NCI-H2171 (cell line): ENCODE measurements around the gene POLG2.
"Not testable (repeated sequence)": the region's sequence is repeated elsewhere in the genome, so short reads cannot be mapped to it uniquely, and the experiment has no call there.

Experiments
- DNase-seq: peaks from one replicate; lab custom pipeline; 2025; lab: John Stamatoyannopoulos, UW

Gene POLG2

GRCh38 chr17:64439956-64440355 lies 56.9 kb downstream of the POLG2 start:
- no peak for DNase-seq

- not testable (repeated sequence) for DNase-seq
Measured at GRCh38 chr17:64439521-64439920, 57.3 kb downstream of the POLG2 start.

- no peak for DNase-seq
Measured at GRCh38 chr17:64437944-64438525, 58.8 kb downstream of the POLG2 start.

GRCh38 chr17:64431534-64431933 lies 65.3 kb downstream of the POLG2 start:
- no peak for DNase-seq

- not testable (repeated sequence) for DNase-seq
Measured at GRCh38 chr17:64430036-64430435, 66.8 kb downstream of the POLG2 start.

GRCh38 chr17:64428406-64428805 lies 68.4 kb downstream of the POLG2 start:
- DNase-seq: no peak
